Activated naive CD8-positive, alpha-beta T cell (primary cell): ENCODE results near the gene JAK1.
A peak's percentile ranks its signal among the peaks of the same experiment; 100 is the strongest.

Source experiments
- H3K27ac Mint-ChIP-seq: one replicate; pipeline ENCODE4 v1.8.0; 2021; ENCODE audit warnings: mixed read lengths
- H3K27me3 Mint-ChIP-seq: one replicate; pipeline ENCODE4 v1.8.0; 2021; ENCODE audit warnings: mixed read lengths
- H3K36me3 Mint-ChIP-seq: one replicate; pipeline ENCODE4 v1.8.0; 2021; ENCODE audit warnings: mixed read lengths
- H3K4me1 Mint-ChIP-seq: one replicate; pipeline ENCODE4 v1.8.0; 2021; ENCODE audit warnings: low read depth, mixed read lengths
- H3K4me3 Mint-ChIP-seq: one replicate; pipeline ENCODE4 v1.8.0; 2021; ENCODE audit warnings: mild to moderate bottlenecking, mixed read lengths
- H3K9me3 Mint-ChIP-seq: one replicate; pipeline ENCODE4 v1.8.0; 2021; ENCODE audit warnings: low read depth, mixed read lengths

The JAK1 gene

DNA sequence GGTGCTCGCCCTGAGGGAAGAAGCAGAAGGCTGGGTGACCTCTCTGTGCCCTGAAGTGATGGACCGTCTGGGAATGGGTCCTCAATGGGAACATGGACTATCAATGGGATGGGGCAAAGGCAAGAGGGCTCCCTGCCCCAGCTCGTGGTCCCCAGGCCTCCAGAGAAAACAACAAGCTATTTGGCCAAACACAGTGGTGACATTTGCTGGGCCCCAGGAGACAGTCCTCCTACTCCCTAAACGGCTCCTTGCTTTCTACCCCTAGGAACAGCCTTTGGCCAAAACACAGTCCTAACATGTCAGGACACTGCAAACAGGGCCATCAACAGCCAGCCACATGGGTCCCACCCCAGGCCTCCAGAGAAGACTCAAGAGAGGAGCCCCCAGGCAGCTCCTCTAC is 118.7 kb downstream of the JAK1 start:
- Mint-ChIP-seq H3K9me3 (no peaks in the 10 kb centered on the region), H3K4me3 (no peak overlapping the region), H3K27me3 (no peaks in the 10 kb centered on the region), H3K27ac (no peak overlapping the region), H3K36me3 (no peaks in the 10 kb centered on the region), H3K4me1 (no peaks in the 10 kb centered on the region)

DNA sequence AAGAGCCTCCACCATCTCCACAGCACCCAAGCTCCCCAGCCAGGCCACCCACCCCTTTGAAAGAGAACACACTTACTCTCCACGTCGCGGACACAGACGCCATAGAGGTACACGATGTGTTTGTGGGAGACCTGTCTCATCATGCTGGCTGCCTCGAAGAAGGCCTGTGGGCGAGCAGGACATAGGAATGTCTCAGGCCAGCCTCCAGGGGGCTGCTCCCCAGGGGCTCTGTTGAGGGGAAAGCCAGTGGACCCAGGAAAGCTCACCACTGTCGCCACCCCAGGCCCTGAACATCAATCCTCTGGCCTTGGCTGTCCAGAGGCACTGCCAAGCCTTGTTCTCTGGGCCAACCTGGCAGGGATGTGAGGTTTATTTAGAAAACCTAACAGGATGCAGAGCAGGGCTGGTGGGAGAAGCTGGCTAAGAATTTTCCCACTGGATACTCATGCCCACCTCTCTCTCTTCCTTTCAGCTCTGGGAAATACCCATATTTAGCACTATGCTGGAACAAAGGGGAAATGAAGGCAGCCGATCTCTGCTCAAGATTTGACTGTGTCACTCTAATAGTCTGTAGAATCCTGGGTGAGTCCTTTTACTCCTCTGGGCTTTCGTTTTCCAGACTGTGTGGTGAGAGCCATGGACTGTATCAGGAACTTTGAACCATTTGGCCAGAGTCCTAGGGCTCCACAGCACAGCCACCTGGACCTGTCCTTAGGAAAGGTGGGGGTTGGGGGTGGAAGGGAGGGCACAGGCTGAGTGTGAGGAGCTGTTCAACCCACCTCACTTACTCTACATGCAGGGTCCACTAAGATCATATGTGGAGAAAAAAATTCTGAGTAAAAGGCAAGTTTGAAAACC is 119.5 kb downstream of the JAK1 start:
- Mint-ChIP-seq H3K9me3 (no peaks in the 10 kb centered on the region), H3K27me3 (no peaks in the 10 kb centered on the region), H3K27ac (no peak overlapping the region), H3K4me1 (no peaks in the 10 kb centered on the region), H3K4me3 (no peak overlapping the region), H3K36me3 (no peaks in the 10 kb centered on the region)

DNA sequence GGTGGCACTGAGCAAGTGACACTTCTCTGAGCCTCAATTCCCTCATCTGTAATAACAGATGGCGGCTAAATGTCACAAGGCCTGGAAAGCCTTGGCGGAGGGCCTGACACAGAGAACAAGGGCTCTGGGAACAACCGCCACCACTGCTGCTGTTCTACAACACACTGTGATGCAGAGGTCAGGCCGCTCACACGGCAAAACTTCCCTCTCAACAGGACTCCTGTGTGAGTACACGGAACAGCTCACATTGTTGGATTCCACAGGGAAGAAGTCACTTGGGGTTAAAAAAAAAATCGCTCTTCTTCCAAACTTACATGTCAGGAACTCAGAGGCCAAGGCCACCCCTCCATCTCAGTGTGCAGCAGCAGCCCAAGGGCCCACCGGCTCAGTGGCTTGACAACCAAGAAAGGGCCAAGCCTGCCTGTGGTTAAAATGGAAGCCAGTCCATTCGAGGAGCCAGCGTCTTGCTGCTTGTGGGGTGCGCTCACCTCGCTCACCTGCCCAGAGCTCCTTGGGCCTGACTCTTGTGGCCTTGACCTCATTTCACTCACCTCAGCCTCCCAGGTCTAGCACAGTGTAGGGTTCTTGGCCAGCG is 120.4 kb downstream of the JAK1 start:
- Mint-ChIP-seq H3K4me3 (no peak overlapping the region), H3K27me3 (no peaks in the 10 kb centered on the region), H3K9me3 (no peaks in the 10 kb centered on the region), H3K27ac (no peak overlapping the region), H3K4me1 (no peaks in the 10 kb centered on the region), H3K36me3 (no peaks in the 10 kb centered on the region)

DNA sequence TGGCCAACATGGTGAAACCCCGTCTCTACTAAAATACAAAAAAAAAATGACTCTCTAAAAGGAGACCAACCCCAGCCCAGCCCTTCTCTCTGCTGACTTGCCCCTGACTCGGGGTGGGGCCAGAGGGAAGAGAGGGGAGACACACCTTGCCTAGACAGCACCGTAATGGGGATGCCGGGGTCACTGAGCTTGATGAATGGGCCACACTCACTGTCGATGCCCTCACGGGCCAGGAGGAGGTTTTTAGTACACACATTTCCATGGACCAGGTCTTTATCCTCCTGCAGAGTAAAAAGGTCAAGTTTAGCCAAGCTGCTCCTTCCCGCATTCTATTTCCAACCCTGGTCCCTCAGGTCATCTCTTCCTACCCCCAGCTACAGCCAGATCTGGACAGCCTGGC is 121.7 kb downstream of the JAK1 start:
- Mint-ChIP-seq H3K36me3 (no peaks in the 10 kb centered on the region), H3K4me3 (no peak overlapping the region), H3K27me3 (no peaks in the 10 kb centered on the region), H3K27ac (peak overlapping the region; percentile 66), H3K4me1 (no peaks in the 10 kb centered on the region), H3K9me3 (no peaks in the 10 kb centered on the region)

DNA sequence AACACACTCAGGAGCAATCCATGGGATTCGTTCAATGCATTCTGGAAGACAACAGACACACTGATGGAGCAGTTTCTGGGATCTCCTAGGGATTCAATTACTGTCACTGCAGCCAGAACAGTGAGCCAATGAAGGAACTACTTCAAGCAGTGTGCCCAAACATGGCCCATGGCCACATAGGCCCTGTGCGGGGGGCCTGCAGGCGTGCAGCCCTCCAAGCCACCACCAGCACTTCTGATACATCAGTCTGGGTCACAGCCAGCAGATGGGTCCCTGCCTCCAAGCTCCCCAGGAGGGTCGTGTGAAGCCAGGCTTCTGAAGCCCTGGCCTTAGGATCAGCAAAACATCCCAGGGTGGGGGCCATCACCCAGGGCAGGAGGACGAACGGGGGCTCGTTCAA is 122.2 kb downstream of the JAK1 start:
- Mint-ChIP-seq H3K27ac (no peak overlapping the region), H3K4me1 (no peaks in the 10 kb centered on the region), H3K27me3 (no peaks in the 10 kb centered on the region), H3K36me3 (no peaks in the 10 kb centered on the region), H3K4me3 (no peak overlapping the region), H3K9me3 (no peaks in the 10 kb centered on the region)

DNA sequence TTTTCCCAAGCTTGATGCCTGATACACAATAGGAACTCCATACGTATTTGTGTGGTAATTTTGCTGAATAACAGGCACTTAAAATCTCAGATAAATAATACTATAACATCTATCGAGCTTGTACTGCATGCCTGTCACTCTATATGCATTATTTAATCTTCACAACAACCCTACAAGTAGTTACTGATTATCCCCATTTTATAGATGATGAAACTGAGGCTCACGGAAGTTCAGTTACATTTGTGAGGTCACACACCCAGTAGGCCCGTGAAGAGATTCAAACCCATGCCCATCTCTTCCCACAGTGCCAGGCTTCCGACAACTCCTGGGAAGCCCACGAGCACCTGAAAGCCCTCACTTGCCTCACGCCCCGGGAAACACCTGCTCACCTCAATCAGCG is 122.7 kb downstream of the JAK1 start:
- no peaks in the 10 kb centered on the region for H3K4me1 Mint-ChIP-seq
- no peaks in the 10 kb centered on the region for H3K9me3 Mint-ChIP-seq
- H3K4me3 Mint-ChIP-seq: no peak overlapping the region
- H3K36me3 Mint-ChIP-seq: no peaks in the 10 kb centered on the region
- peak overlapping the region; percentile 61 for H3K27ac Mint-ChIP-seq
- H3K27me3 Mint-ChIP-seq: no peaks in the 10 kb centered on the region

DNA sequence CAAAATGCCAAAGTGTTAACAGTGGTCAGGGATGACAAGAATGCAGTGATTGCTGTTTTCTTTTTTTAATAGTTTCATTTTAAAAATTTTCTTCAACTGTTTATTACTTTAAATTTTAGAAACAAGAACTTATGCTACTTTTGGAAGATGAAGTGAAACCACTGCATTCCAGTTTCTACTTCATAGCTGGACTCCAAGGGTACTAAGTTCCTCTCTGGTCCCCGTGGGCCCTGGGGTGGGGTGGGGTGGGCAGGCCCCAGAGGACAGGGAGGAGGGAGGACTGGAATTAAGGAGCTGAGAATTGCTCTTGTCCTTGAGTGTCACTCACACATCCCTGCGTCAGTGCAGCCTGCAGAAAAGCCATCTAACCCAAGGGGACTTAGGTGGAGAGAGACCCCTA is 124.1 kb downstream of the JAK1 start:
- no peaks in the 10 kb centered on the region for H3K9me3 Mint-ChIP-seq
- no peak overlapping the region for H3K27ac Mint-ChIP-seq
- H3K27me3 Mint-ChIP-seq: no peaks in the 10 kb centered on the region
- no peak overlapping the region for H3K4me3 Mint-ChIP-seq
- H3K4me1 Mint-ChIP-seq: no peaks in the 10 kb centered on the region
- no peaks in the 10 kb centered on the region for H3K36me3 Mint-ChIP-seq

DNA sequence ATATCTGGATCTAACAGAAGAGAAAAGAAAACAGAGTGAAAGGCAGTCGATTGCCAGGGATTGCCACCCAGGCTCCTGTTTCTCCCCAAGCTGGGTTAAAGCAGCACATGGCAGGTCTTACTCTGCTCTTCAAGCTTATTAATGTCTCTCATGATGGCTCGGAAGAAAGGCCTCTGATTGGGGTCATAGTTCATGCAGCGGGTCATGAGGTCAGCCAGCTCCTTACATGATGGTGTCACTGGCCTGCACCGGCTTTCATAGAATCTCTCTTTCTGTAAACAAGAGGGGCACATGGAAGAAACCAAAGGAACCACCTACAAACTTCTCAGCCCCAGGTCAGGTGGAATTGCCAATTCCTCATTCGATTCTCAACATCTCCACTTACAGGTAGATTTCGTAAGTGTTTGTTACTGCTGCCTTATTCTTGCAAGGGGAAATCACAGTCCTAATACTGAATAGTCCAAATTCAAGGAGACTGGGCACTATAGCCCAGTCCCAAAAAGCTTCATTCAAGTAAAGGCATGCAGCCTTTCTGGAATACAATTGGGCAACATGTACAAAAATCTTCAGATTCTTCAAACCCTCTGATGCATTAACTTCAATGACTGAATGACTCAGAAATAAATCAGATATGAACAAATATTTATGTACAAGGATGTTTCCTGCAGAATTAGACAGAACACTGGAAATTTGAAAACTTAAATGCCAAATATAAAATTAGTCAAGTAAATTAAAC is 124.9 kb downstream of the JAK1 start:
- Mint-ChIP-seq H3K27me3 (no peaks in the 10 kb centered on the region), H3K27ac (no peak overlapping the region), H3K9me3 (no peaks in the 10 kb centered on the region), H3K4me1 (no peaks in the 10 kb centered on the region), H3K4me3 (no peak overlapping the region), H3K36me3 (no peaks in the 10 kb centered on the region)

DNA sequence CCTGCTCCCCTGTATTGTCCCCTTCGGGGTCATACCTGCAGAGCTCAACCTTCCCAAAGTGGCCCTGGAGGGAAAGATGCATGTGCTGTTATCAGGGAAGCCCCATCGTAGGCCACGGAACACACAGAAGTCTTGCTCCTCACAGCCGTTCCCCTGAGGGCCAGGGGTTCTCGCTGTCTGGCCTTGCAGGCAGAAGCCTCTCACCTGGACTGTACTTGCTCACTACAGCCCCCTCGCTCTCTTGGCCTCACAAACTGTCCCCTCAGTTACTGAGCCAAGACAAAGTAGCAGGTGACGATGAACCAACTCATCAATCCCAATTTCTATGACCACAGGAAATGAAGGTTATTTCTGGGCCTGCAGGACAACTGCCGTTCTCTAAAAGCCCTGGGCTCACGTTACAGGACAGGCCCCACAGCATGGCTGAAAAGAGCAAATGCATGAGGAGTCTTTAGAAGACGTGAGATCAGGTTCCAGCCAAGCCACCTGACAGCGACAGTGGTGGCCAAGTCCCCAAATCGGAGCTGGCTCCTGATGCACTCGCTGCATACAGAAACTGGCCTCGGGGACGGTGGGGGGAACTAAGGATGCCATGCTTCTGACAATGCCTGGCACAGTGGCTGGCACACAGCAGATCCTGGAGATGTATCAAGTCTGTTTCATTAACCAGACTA is 126.5 kb downstream of the JAK1 start:
- no peaks in the 10 kb centered on the region for H3K4me1 Mint-ChIP-seq
- H3K9me3 Mint-ChIP-seq: no peaks in the 10 kb centered on the region
- H3K36me3 Mint-ChIP-seq: no peaks in the 10 kb centered on the region
- H3K27me3 Mint-ChIP-seq: no peaks in the 10 kb centered on the region
- no peak overlapping the region for H3K27ac Mint-ChIP-seq
- no peak overlapping the region for H3K4me3 Mint-ChIP-seq

DNA sequence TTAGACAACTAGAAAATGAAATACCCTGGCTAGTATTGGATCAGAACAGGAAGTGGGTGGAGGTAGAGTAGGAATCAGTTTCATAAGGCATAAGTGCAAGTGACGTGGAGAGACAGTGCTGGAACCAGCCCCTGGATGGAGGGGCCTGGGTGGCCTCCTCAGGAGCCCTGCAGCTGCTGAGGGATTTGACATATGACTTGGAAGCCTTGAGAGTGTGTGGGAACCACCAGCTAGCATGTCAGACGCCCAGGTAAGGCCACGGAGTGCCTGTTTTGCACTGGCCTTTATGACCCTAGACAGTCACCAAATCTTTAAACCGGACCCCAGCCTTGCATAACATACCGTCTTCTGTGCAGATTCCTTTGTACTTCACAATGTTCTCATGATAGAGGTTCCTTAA is 127.1 kb downstream of the JAK1 start:
- Mint-ChIP-seq H3K4me1 (no peaks in the 10 kb centered on the region), H3K27ac (no peak overlapping the region), H3K36me3 (no peaks in the 10 kb centered on the region), H3K9me3 (no peaks in the 10 kb centered on the region), H3K27me3 (no peaks in the 10 kb centered on the region), H3K4me3 (no peak overlapping the region)

DNA sequence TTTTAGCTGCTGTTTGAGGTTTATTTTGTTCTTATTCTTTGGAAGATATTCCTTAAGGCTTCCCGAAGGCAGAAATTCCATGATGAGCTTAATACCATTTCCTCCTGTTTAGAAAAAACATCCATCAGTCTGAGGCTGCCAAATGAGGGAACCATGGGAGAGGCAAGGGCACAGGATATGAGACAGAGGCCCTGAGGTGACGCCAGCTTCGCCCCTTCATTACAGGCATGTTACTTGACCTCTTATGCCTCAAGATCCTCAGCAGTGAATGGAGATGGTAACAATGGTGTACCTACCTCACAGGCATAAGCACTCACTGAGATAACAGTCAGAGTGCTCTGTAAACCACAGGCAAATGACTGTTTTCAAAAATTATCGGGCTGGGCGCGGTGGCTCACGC is 127.9 kb downstream of the JAK1 start:
- H3K4me1 Mint-ChIP-seq: no peaks in the 10 kb centered on the region
- H3K9me3 Mint-ChIP-seq: no peaks in the 10 kb centered on the region
- no peaks in the 10 kb centered on the region for H3K36me3 Mint-ChIP-seq
- no peak overlapping the region for H3K4me3 Mint-ChIP-seq
- H3K27me3 Mint-ChIP-seq: no peaks in the 10 kb centered on the region
- H3K27ac Mint-ChIP-seq: no peak overlapping the region

DNA sequence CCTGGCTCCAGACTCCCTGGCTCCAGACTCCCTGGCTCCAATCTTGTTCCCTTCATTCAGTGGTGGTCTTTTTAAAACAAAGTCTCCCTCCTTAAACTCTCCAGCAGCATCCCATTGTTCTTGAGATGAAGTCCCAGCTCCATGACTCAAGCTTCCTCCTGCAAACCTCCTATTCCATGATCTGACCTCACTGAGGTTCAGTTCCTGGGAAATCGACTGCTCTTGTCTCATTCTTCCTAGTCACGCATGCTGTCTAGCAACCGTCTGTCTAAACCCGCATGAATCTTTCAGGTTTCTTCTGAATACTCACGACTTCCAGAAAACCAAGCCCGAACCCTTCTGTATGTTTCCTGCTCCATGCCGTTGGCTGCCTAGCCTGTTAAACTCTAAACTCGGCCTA is 129.5 kb downstream of the JAK1 start:
- peak overlapping the region; percentile 50 for H3K27ac Mint-ChIP-seq
- no peaks in the 10 kb centered on the region for H3K27me3 Mint-ChIP-seq
- H3K36me3 Mint-ChIP-seq: no peaks in the 10 kb centered on the region
- no peaks in the 10 kb centered on the region for H3K4me1 Mint-ChIP-seq
- no peaks in the 10 kb centered on the region for H3K9me3 Mint-ChIP-seq
- no peak overlapping the region for H3K4me3 Mint-ChIP-seq

DNA sequence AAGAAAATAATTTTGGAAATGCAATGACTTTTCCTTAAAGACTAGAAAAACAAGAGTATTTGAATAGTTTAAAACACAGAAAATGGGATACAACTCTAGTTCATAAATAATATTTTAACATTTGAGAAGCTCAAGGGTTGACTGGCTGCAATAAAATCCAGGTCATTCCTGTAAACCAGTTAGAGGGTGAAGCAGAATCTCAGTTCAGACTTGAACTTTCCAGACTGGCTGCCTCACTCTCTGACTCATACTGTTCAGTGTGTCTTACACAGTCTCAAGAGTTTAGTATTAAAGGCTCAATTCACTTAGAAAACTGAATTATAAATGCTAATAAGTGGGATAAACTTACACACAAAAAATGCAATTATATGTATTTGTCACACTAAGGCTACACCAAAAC is 131.6 kb downstream of the JAK1 start:
- peak overlapping the region; percentile 5 for H3K27ac Mint-ChIP-seq
- no peak overlapping the region for H3K4me3 Mint-ChIP-seq
- H3K4me1 Mint-ChIP-seq: peaks cover 5% of the 10 kb centered on the region
- no peaks in the 10 kb centered on the region for H3K27me3 Mint-ChIP-seq
- H3K9me3 Mint-ChIP-seq: no peaks in the 10 kb centered on the region
- no peaks in the 10 kb centered on the region for H3K36me3 Mint-ChIP-seq

DNA sequence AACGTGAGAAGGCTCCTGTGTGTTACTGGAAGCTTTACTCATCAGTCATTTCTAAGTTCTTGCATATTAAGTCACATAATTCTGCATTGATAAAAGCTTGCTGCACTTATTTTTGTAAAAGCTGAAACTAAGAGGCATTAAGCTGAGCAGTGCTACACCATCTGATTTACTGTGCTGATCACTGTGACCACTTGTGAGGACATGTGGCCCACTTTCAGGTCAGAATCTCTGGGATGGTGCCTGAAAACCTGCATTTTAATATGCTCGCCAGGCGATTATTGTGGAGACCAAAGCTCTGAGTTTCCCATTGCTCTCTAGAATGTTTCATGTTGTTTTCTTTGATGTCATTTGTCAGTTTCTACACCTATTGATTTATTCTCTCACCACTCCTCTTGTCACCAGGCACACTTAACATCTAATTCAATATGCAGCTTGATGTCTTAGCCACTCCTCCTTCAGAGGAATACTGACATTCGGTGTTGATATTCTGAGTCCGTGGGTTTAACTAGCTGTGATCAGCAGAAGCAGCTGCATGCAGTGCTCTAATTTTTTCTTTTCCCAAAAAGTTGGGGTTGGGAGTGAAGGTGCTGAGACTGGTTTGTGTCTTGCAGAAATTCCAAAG is 136.2 kb downstream of the JAK1 start:
- Mint-ChIP-seq H3K36me3 (no peaks in the 10 kb centered on the region), H3K27me3 (no peaks in the 10 kb centered on the region), H3K27ac (peak overlapping the region; percentile 47), H3K4me1 (peaks cover 37% of the 10 kb centered on the region), H3K9me3 (no peaks in the 10 kb centered on the region), H3K4me3 (no peak overlapping the region)
